Left lung (tissue), 10 donors: ENCODE data around the gene FAM83D. TPM values are rescaled to one million over a fixed set of nuclear protein-coding genes. Genes with fewer than 3 reads are reported as not detected.

Experiments used
- ATAC-seq: fragments of 200-7000 bp; cut with Tn5 transposase; one replicate; pipeline ENCODE4 v1.9.1; 2020; ENCODE audit warnings: moderate library complexity
- DNase-seq, 4 donors: peaks; one replicate each; pipeline ENCODE4 v3.0.0-alpha.2; 2013 to 2020
- H3K27ac ChIP-seq, 2 donors: fragments of 200-600 bp; sonication (generic) in 1 of 2; one replicate each; pipeline versions ENCODE4 v1.5.0 to v1.8.0; 2020 to 2021
- H3K27me3 ChIP-seq, 2 donors: fragments of 200-600 bp; sonication (generic) in 1 of 2; one replicate each; pipeline versions ENCODE4 v1.5.0 to v1.8.0; 2020 to 2021
- H3K36me3 ChIP-seq, 2 donors: fragments of 200-600 bp; sonication (generic) in 1 of 2; one replicate each; pipeline versions ENCODE4 v1.5.0 to v1.8.0; 2020 to 2021
- H3K4me1 ChIP-seq, 2 donors: fragments of 200-600 bp; one replicate each; pipeline ENCODE4 v1.8.0; 2021
- H3K4me3 ChIP-seq, 2 donors: fragments of 200-600 bp; sonication (generic) in 1 of 2; one replicate each; pipeline versions ENCODE4 v1.5.0 to v1.8.0; 2020 to 2021; ENCODE audit warnings: mild to moderate bottlenecking in 1 of 2
- H3K9me3 ChIP-seq, 2 donors: fragments of 200-600 bp; sonication (generic) in 1 of 2; one replicate each; pipeline versions ENCODE4 v1.5.0 to v1.8.0; 2020 to 2021
- CTCF ChIP-seq, 2 donors: fragments of 200-600 bp; sonication (generic) in 1 of 2; IDR thresholded peaks; one replicate each; pipeline versions ENCODE4 v1.5.0 to v1.8.0; 2021; ENCODE audit warnings: antibody characterized with exemption in 2 of 2
- intact Hi-C, 2 donors: fragments of 100-400 bp; cut with DNase I; formaldehyde crosslinking; loops; one replicate each; pipeline versions ENCODE4 v1.11.2 to v1.14.2; 2022
- polyA plus RNA-seq, 6 donors: library from polyadenylated mRNA; unstranded; fragments of 120-200 nt; gene quantifications; one replicate each; pipeline ENCODE4 v1.2.1, GENCODE V29; 2013; ENCODE audit not compliant: insufficient read length in 6 of 6
- total RNA-seq, 2 donors: library from RNA; stranded (reverse); fragmentation: NEBNext Ultra II Directional; extraction: Animal tissue kit (Norgen Biotek cat#: 25700); gene quantifications; one replicate each; pipeline ENCODE4 v1.2.1, GENCODE V29; 2021
- donor health status: DM: no; HTN: yes; CAD: no.
- donor health status: DM: no; HTN: no; CAD: no.

The FAM83D gene
- total and polyA plus RNA-seq, 8 donors, result 1.5 to 28.1 (median 11.7) TPM

- Histone ChIP-seq H3K4me1 (no peaks in the 10 kb centered on the region), H3K36me3 (peaks cover 0 to 9% of the 10 kb centered on the region in 2 donors), H3K27ac (no peak overlapping the region), H3K4me3 (no peak overlapping the region), H3K9me3 (no peaks in the 10 kb centered on the region), H3K27me3 (no peaks in the 10 kb centered on the region)
- DNase-seq (no peak), ATAC-seq (no peak)
- intact Hi-C loops, result no loop called here
- no peak for TF ChIP-seq CTCF (IDR thresholded peaks at IDR 0.05)
Measured at GRCh38 chr20:38918172-38918571, 8.0 kb upstream of the FAM83D start.

- Histone ChIP-seq H3K9me3 (no peaks in the 10 kb centered on the region), H3K36me3 (peaks cover 0 to 9% of the 10 kb centered on the region in 2 donors), H3K27ac (no peak overlapping the region), H3K27me3 (no peaks in the 10 kb centered on the region), H3K4me1 (no peaks in the 10 kb centered on the region), H3K4me3 (no peak overlapping the region)
- TF ChIP-seq CTCF (IDR thresholded peaks at IDR 0.05), result no peak
- intact Hi-C loops, result no loop called here
- ATAC-seq, result no peak
- no peak for DNase-seq
Measured at GRCh38 chr20:38919683-38920082, 6.5 kb upstream of the FAM83D start.

GRCh38 chr20:38920411-38920810 lies 5.8 kb upstream of the FAM83D start:
- intact Hi-C loops, result no loop called here
- no peaks in the 10 kb centered on the region for H3K9me3 ChIP-seq
- H3K36me3 ChIP-seq, result peaks cover 0 to 9% of the 10 kb centered on the region in 2 donors
- no peak for TF ChIP-seq CTCF (IDR thresholded peaks at IDR 0.05)
- H3K27ac ChIP-seq, result no peak overlapping the region
- no peak for DNase-seq
- ATAC-seq, result no peak
- H3K27me3 ChIP-seq, result no peaks in the 10 kb centered on the region
- no peak overlapping the region for H3K4me3 ChIP-seq
- H3K4me1 ChIP-seq, result no peaks in the 10 kb centered on the region

- no peaks in the 10 kb centered on the region for H3K4me1 ChIP-seq
- no peak overlapping the region for H3K27ac ChIP-seq
- no peak for TF ChIP-seq CTCF (IDR thresholded peaks at IDR 0.05)
- H3K36me3 ChIP-seq, result peaks cover 0 to 9% of the 10 kb centered on the region in 2 donors
- H3K4me3 ChIP-seq, result no peak overlapping the region
- intact Hi-C loops, result no loop called here
- no peak for DNase-seq
- H3K9me3 ChIP-seq, result no peaks in the 10 kb centered on the region
- H3K27me3 ChIP-seq, result no peaks in the 10 kb centered on the region
- ATAC-seq, result no peak
Measured at GRCh38 chr20:38920851-38921250, 5.4 kb upstream of the FAM83D start.

- ATAC-seq, result no peak
- intact Hi-C loops, result loop anchor here in 1 of 2 donors (5.0 kb wide), 1 partner anchor 123 kb away; no protein-coding TSS in a partner anchor
- no peaks in the 10 kb centered on the region for H3K27me3 ChIP-seq
- H3K27ac ChIP-seq, result no peak overlapping the region
- DNase-seq, result no peak
- H3K4me3 ChIP-seq, result no peak overlapping the region
- H3K4me1 ChIP-seq, result peaks cover 0 to 18% of the 10 kb centered on the region in 2 donors
- H3K36me3 ChIP-seq, result no peaks in the 10 kb centered on the region
- no peak for TF ChIP-seq CTCF (IDR thresholded peaks at IDR 0.05)
- no peaks in the 10 kb centered on the region for H3K9me3 ChIP-seq
Measured at GRCh38 chr20:38924718-38925117, 1.5 kb upstream of the FAM83D start.
